ENCODE measurements around the gene HSPG2.

HSPG2 gene

GRCh38 chr1:21773585-21773984 lies 163.5 kb downstream of the HSPG2 start:
- no peak overlapping the region for H3K4me3 ChIP-seq (ENCODE audit: low read length)
- no peaks in the 10 kb centered on the region for H3K9me3 ChIP-seq (ENCODE audit: control insufficient read depth, low read depth, low read length)
- H3K36me3 ChIP-seq (ENCODE audit: control insufficient read depth, low read depth, low read length) = no peaks in the 10 kb centered on the region
- H3K27me3 ChIP-seq (ENCODE audit: control insufficient read depth, insufficient read depth, low read length) = no peaks in the 10 kb centered on the region
- no peak overlapping the region for H3K9ac ChIP-seq (ENCODE audit: low read length)
- no peaks in the 10 kb centered on the region for H3K4me1 ChIP-seq (ENCODE audit: control insufficient read depth, low read depth, low read length)
- no peak overlapping the region for H3K27ac ChIP-seq (ENCODE audit: low read length)
